Upper lobe of left lung (tissue), 4 donors: Measurements from ENCODE around the gene SREBF1.

Source experiments
- CTCF ChIP-seq, 6 experiments: fragments of 450-650 bp in 4 of 6; fragments of 200-600 bp in 2 of 6; sonication (generic) in 2 of 6; IDR thresholded peaks; one replicate each; pipeline ENCODE4 v1.5.1; 2016 to 2019; ENCODE audit warnings: antibody characterized with exemption in 6 of 6
- EP300 ChIP-seq, 4 donors: sonication (generic); formaldehyde crosslinking; IDR thresholded peaks; one replicate each; pipeline ENCODE4 v1.5.1; 2017; ENCODE audit warnings: antibody characterized with exemption in 4 of 4, control low read depth in 2 of 4
- POLR2A ChIP-seq, 4 donors: fragments of 450-650 bp; IDR thresholded peaks; one replicate each; pipeline ENCODE4 v1.5.1; 2016 to 2017; ENCODE audit warnings: antibody characterized with exemption in 4 of 4, mild to moderate bottlenecking in 2 of 4
- POLR2AphosphoS5 ChIP-seq, 2 donors: sonication (generic); formaldehyde crosslinking; IDR thresholded peaks; one replicate each; pipeline ENCODE4 v1.5.1; 2017; ENCODE audit warnings: antibody characterized with exemption in 2 of 2

- TF ChIP-seq CTCF (IDR thresholded peaks at IDR 0.05) (no peak), POLR2AphosphoS5 (IDR thresholded peaks at IDR 0.05) (no peak), POLR2A (IDR thresholded peaks at IDR 0.05) (no peak), EP300 (IDR thresholded peaks at IDR 0.05) (no peak)
These were observed 19.6 kb upstream of the SREBF1 start for GRCh38 chr17:17856386-17856785.
